Heart left ventricle (tissue), 13 donors: ENCODE data around the gene PRRX1.

ENCODE experiments used
- POLR2A ChIP-seq, 2 donors: fragments of 450-650 bp; IDR thresholded peaks; one replicate each; pipeline ENCODE4 v1.6.1; 2017; ENCODE audit warnings: antibody characterized with exemption in 2 of 2, mild to moderate bottlenecking in 2 of 2, moderate library complexity in 2 of 2
- TF ChIP-seq, protein P1 (sequence below), 12 donors: fragments of 200-600 bp; sonication (generic) in 4 of 12; IDR thresholded peaks; one replicate each; pipeline versions ENCODE4 v1.5.0 to v1.8.0; 2018 to 2022; ENCODE audit warnings: antibody characterized with exemption in 12 of 12, mild to moderate bottlenecking in 5 of 12
- donor health status: ischemic (EF 13 %, LVEDD 7.1; RV severe dilation, severe dysfunction).
- donor health status: DM: no; HTN: yes; CAD: no.
- donor health status: DM: no; HTN: no; CAD: no.
- donor health status: ischemic (EF 25% LVEDD 6.9; RV normal size, moderate dysfunction).
- donor health status: ischemic (EF 25% LVEDD 5.7; RV mildly dilated, moderate dysfunction).
- donor health status: ischemic (EF 35%, LVEDD 5.7; RV mildly dilated, moderate dysfunction).
- donor health status: nonischemic (EF 11% LVEDD 7.7; RV severe dilation, severe dysfunction).
- donor health status: DM: yes; HTN: yes; CAD: no.
- donor health status: PGD.
- donor health status: ischemic (EF 29% LVEDD 5.4; RV normal size, mild dysfunction).
- donor health status: nonischemic (EF 23%, LVEDD 6.1; RV moderate dilation, normal function).

DNA sequence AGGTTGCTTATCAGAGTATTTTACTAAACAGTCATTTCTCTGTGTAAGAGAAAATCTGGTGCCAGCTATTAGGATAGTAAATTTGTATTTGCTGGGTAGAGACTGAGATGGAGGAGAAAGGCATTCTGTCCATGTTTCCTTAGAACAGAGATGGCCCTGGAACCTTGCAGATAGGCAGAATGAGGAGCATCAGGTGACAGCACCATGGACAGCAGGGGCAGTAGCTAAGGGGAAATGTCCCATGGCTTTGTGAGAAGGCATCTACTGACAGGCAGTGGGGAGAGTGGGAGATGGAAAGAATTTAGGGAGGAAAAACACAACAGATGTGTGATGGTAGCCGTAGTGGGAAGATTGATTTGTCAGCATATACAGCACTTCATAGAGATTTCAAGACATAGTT is 105.0 kb downstream of the PRRX1 start:
- TF ChIP-seq, protein P1, sequence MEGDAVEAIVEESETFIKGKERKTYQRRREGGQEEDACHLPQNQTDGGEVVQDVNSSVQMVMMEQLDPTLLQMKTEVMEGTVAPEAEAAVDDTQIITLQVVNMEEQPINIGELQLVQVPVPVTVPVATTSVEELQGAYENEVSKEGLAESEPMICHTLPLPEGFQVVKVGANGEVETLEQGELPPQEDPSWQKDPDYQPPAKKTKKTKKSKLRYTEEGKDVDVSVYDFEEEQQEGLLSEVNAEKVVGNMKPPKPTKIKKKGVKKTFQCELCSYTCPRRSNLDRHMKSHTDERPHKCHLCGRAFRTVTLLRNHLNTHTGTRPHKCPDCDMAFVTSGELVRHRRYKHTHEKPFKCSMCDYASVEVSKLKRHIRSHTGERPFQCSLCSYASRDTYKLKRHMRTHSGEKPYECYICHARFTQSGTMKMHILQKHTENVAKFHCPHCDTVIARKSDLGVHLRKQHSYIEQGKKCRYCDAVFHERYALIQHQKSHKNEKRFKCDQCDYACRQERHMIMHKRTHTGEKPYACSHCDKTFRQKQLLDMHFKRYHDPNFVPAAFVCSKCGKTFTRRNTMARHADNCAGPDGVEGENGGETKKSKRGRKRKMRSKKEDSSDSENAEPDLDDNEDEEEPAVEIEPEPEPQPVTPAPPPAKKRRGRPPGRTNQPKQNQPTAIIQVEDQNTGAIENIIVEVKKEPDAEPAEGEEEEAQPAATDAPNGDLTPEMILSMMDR (IDR thresholded peaks at IDR 0.05), result no peak
- TF ChIP-seq POLR2A (IDR thresholded peaks at IDR 0.05), result no peak
